Transverse colon (tissue), 4 donors: ENCODE measurements around the gene TRAT1.

Source experiments
- EP300 ChIP-seq: sonication (generic); formaldehyde crosslinking; IDR thresholded peaks from one replicate; pipeline ENCODE4 v1.6.1; 2017; ENCODE audit warnings: antibody characterized with exemption, low read depth
- POLR2A ChIP-seq: fragments of 450-650 bp; IDR thresholded peaks from one replicate; pipeline ENCODE4 v1.6.1; 2016; ENCODE audit warnings: antibody characterized with exemption, mild to moderate bottlenecking, moderate library complexity
- POLR2AphosphoS5 ChIP-seq, 3 donors: sonication (generic); formaldehyde crosslinking; IDR thresholded peaks; one replicate each; pipeline ENCODE4 v1.6.1; 2016; ENCODE audit warnings: antibody characterized with exemption in 3 of 3
- TF ChIP-seq, protein P1 (sequence below), 5 experiments: fragments of 200-600 bp in 3 of 5; fragments of 450-650 bp in 2 of 5; sonication (generic) in 3 of 5; IDR thresholded peaks; 1 replicate in 2 of 5; 2 replicates in 3 of 5; pipeline ENCODE4 v1.5.1; 2016 to 2017; ENCODE audit warnings: antibody characterized with exemption in 5 of 5, inconsistent platforms in 3 of 5, mild to moderate bottlenecking in 2 of 5, moderate library complexity in 1 of 5

DNA sequence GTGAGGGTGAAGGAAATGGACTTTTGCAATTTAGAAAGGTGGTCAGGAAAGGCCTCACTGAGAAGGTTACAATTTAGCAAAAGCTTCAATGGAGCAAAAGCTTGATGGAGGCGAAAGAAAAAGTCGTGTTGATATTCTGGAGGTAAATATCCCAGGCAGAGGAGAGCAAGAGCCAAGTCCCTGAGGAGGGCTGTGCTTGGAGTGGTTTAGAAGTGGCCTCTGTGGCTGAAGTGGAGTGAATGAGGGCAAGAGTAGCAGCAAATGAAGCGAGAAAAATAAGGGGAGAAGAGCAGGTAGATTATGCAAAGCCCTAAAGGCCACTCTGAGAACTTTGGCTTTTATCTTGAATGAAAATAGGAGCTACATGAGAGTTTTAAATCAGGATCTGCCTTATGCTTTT, 76.9 kb downstream of the TRAT1 start:
- TF ChIP-seq POLR2AphosphoS5 (IDR thresholded peaks at IDR 0.05) (no peak), EP300 (no peak), POLR2A (no peak)
- TF ChIP-seq, protein P1, sequence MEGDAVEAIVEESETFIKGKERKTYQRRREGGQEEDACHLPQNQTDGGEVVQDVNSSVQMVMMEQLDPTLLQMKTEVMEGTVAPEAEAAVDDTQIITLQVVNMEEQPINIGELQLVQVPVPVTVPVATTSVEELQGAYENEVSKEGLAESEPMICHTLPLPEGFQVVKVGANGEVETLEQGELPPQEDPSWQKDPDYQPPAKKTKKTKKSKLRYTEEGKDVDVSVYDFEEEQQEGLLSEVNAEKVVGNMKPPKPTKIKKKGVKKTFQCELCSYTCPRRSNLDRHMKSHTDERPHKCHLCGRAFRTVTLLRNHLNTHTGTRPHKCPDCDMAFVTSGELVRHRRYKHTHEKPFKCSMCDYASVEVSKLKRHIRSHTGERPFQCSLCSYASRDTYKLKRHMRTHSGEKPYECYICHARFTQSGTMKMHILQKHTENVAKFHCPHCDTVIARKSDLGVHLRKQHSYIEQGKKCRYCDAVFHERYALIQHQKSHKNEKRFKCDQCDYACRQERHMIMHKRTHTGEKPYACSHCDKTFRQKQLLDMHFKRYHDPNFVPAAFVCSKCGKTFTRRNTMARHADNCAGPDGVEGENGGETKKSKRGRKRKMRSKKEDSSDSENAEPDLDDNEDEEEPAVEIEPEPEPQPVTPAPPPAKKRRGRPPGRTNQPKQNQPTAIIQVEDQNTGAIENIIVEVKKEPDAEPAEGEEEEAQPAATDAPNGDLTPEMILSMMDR (IDR thresholded peaks at IDR 0.05) = no peak
